Adipose tissue (tissue), 3 donors: Measurements from ENCODE around the gene PEAK3. TPM values are rescaled to one million over a fixed set of nuclear protein-coding genes. Genes with fewer than 3 reads are reported as not detected.

ENCODE experiments used
- H3K27ac ChIP-seq: one replicate; pipeline ENCODE4 v1.5.1; 2013; ENCODE audit warnings: low read depth, low read length
- WGBS, 3 donors: extraction: QIAGEN DNeasy Blood & Tissue Kit; methylation state at CpG; one replicate each; pipeline ENCODE4 v1.1.7; 2013; 5-methylcytosine and 5-hydroxymethylcytosine counted together
- polyA plus RNA-seq, 3 donors: library from polyadenylated mRNA; stranded (reverse); fragments of 200-250 nt; gene quantifications; one replicate each; pipeline ENCODE4 v1.2.3, GENCODE V29; 2013
- donor health status: healthy with polysubstance abuse.
- donor health status: Bipolar disorder and iron deficiency.
- donor health status: healthy.

The PEAK3 gene
- polyA plus RNA-seq, 3 donors, result 0.10 to 0.48 (median 0.45) TPM

DNA sequence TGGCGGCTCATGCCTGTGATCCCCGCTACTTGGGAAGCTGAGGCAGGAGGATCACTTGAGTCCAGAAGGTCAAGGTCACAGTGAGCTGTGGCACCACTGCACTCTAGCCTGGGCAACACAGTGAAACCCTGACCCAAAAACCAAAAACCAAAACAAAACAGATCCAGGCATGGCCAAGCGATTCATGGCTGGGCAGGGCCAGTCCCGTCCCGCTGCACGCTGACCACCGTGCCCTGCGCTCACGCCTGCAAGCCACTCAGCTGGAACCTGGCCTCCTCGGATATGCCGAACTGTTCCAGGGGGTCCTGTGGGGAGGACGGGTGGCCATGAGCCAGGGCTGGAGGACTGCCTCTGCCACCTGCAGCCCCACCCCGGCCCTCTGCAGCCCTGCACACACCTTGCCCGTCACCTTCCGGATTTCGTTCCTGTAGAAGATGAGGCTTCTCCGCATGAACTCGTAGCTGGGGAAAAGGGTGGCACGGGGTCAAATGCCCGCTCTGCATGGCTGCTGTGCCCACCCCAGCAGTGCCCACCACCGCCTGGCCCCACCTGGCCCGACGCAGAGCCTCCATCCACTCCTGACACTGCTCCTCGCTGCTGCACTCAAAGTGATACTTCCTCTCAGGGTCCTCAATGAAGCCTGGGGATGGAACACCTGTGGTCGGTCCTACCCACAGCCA lies 48.2 kb downstream of the PEAK3 start:
- WGBS, 3 donors, result 86 to 91% (median 87%) methylated on average over 25 of the region's 25 CpGs
- no peak overlapping the region for H3K27ac ChIP-seq

DNA sequence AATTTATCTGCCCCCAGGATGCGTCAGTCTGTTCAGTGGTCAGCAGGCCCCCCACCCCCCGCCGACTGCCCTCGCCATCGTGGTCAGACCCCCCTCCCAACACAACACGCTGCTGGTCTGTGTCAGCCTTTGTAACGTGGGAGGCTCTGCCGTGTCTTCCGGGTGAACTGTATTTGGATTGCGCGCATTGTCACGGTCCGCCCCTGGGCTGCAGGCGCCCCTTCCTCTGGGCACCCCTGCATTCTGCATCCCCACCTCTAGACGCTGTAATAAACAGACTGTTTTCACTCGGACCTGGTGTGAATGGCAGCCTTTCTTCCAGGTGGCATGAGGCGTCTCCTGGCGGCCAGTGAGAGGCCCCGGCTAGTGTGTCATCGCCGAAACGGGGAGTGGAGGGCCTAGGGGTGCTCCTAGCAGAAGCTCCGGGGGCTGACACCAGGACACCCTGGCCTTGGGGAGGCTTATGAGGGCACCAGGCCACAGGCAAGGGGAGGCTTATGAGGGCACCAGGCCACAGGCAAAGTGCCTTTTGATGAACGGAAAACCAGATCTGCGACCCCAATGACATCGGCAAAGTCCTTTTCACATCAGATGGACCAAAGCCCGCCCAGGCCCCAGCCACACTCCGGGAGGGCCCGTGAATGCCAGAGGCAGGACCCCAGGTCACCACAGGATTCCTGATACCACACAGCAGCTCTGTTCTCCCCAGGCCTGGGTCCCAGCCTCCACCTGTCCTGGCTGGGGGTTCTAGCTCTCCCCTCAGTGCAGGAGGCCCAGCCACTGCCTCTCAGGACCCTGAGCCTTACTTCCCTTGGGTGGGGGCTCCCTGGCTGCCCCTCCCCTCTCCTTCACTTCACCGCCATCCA lies 49.5 kb downstream of the PEAK3 start:
- no peak overlapping the region for H3K27ac ChIP-seq

DNA sequence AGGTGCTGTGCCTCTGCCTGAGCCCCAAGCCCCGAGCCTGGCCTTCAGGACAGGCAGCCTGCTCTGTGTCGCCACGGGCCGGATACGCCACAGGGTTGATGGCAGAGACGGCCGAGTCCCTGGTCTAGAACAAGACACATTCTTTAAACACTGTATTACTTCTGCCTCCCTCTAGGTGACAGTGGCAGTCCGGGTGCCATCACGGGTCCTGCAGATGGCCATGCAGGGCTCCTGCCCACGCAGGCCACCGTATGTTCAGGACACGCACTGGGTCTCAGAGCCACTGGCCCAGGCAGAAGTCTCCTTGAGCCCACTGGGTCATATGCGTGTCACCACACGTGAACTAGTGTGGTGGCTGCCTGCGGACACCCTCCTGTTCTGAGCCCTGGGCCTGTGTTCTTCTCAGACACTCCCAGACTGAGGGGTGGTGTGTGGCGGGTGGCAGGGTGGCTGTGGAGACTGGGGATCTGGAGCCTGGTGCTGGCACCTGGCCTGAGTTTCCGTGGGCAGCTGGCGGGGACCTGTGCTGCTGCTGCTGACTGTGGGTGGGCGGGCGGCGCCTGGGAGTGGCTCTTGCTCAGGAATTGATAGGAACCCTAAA lies 50.3 kb downstream of the PEAK3 start:
- no peak overlapping the region for H3K27ac ChIP-seq
- 78 to 83% (median 81%) methylated on average over 20 to 21 of the region's 21 CpGs for WGBS, 3 donors

More for the DNA sequence above, 49.5 kb downstream of the PEAK3 start:
- WGBS, 3 donors, result 79 to 83% (median 79%) methylated on average over 30 of the region's 30 CpGs

DNA sequence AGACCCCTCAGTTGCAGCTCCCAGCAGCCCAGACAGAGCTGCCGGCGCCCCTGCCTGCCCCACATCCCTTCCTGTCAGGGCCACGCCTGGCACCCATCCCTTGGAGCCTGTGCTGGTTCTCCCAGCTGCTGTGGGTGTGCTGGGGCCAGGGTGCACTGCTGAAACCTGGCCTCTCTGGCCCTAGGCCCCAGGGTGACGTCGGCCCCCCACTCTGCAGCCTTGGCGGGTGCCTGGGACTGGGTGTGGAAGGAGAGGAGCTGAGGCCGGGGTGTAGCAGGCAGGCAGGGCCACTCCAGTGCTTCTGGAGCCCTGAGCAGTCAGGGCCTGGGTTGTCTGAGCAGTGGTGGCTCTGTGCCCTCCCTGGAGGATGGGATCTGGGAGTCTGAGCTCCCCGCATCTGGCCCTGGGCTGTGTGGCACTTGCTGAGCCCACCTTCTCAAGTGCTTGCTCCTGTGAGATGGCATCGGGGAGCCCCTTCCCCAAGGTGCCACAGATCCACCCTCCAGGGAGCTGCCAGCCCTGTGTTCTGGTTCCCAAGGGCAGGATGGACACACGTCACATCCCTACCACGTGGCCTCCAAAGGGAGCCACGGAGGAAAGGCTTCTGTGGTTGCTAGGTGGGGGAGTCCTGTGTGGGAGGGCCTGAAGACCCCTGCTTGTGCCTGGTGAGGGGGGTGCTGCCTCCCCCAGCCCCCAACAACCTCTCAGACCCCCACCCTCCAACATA lies 51.0 kb downstream of the PEAK3 start:
- H3K27ac ChIP-seq, result no peak overlapping the region
- WGBS, 3 donors, result 70 to 81% (median 77%) methylated on average over 11 to 12 of the region's 12 CpGs

DNA sequence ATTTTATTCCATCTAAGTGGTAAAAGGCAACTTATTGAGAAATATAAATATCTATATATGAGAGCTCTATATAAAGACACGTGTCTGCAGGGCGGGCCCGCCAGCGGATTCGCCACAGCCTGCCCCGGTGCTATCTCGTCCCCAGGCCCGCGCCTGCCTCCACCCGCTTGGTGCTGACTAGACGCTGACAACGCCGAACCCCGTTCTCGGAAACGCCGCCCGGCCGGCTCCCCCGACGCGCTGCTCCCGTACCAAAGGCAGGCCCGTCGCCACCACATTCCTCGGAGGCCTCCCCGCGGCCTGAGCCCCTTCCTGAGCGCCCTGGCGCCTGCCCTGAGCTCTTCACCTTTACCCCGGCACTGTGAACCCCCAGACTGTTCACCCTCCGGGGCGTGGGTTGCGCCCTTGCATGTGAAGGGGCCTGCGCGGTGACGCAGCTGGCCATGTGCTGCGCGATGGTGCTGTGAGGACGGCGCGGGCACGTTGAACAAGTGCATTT lies 51.9 kb downstream of the PEAK3 start:
- WGBS, 3 donors, result 92 to 93% (median 93%) methylated on average over 43 of the region's 43 CpGs
- no peak overlapping the region for H3K27ac ChIP-seq

DNA sequence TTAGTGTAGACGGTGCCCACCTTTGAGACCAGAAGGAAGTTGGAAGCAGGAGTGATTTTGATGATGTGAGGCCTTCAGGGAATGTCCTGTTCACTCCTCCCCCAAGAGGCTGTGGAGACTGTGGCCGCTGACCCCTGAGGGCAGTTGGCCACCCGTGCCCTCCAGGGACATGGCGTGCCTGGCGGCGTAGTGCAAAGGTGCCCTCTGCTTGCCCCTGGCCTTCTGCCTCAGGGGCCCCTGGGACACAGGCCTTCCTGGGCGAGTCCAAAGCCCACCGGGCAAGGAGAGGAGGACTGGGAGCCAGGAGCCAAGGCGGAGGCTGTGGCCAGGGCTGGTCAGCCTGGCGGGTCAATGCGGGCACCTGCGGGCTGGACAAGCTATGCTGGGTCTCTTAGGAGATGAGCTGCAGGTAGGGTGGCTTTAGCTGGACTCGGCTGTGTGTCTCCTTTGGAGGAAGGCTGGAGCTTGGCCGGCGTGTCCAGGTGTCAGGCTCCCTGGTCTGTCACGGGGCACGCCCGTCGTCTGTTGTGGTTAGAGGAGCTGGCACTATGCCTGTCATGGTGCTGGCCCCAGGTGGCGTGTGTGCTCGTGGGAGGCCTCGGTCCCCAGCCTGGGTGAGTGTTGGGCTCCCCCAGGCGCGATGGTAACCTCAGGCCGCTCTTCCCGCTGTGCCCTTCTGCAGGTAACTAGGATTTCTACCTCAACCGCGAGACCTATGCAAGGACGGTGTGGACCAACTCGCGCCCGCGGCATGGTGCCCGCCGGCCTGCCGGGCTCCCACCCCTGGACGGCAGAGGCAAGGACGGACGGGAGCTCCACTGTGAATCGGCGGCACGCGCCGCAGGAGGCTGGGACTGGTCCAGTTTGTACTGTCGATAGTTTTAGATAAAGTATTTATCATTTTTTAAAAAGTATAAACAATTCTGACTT lies 52.6 kb downstream of the PEAK3 start:
- no peak overlapping the region for H3K27ac ChIP-seq
- 88 to 91% (median 90%) methylated on average over 45 of the region's 45 CpGs for WGBS, 3 donors

DNA sequence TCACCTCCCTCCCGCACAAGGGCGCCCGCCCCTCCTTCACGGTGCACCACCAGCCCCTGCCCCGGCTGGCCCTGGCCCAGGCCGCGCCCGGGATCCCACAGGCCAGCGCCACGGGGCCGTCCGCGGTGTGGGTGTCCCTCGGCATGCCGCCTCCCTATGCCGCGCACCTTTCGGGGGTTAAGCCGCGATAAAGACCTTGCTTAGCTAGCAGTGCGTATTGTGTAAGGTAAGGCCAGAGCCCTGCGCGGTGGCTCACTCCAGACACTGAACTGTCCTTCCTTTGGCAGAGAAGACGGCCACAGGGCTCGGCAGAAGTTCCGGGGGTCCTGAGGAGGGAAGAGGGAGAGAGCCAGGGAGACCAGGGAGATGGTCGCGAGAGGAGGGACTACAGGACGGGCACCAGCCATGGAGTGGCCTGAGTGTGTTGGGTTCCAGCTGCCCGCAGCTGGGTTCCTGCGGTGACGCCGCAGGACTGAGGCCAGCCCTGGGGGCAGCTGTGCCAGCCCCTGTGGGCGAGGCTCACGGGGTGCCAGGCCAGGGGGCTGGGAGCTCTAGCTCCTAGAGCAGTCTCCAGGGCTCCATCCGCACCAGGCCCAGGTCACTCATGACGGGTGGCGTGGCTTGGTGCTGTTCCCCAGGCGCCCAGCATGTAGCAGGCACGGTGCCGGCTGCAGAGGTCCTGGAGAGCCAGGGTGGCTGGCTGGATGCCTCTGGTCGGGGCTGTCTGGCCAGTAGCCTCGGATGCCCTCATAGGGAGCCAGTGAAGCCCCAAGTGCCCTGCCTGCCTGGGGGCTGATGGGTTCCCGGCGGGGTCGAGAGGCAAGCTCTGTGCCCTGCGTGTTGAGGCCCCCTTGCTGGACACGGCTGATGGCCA lies 53.6 kb downstream of the PEAK3 start:
- WGBS, 3 donors, result 90 to 93% (median 91%) methylated on average over 47 to 48 of the region's 48 CpGs
- H3K27ac ChIP-seq, result no peak overlapping the region

DNA sequence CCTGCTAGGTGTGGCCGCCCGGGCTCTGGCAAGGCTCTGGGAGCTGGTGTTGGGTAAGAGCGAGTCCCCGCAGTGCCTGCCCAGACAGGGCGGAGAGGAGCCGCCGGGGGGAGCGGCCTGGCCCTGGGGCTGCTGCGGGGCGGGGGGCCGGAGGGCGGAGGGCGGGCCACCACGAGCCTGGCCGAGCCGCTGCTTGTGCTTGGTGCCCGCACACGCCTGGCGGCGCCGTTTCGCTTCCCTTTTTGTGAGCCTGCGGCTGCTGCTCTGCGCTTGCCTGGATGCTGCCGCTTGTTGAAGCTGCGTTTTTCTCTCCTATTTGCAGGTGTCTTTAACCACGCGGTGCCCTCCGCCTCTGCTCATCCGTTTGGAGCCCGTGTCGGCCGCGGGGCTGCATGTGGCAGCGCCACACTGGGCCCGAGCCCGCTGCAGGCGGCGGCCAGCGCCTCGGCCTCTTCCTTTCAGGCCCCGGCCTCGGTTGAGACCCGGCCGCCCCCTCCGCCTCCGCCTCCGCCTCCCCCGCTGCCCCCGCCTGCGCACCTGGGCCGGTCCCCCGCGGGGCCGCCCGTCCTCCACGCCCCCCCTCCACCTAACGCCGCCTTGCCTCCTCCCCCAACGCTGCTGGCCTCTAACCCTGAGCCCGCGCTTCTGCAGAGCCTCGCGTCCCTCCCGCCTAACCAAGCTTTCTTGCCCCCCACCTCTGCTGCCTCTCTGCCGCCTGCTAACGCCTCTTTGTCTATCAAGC lies 54.4 kb downstream of the PEAK3 start:
- H3K27ac ChIP-seq, result no peak overlapping the region
- 89 to 90% (median 89%) methylated on average over 39 to 67 of the region's 67 CpGs for WGBS, 3 donors

DNA sequence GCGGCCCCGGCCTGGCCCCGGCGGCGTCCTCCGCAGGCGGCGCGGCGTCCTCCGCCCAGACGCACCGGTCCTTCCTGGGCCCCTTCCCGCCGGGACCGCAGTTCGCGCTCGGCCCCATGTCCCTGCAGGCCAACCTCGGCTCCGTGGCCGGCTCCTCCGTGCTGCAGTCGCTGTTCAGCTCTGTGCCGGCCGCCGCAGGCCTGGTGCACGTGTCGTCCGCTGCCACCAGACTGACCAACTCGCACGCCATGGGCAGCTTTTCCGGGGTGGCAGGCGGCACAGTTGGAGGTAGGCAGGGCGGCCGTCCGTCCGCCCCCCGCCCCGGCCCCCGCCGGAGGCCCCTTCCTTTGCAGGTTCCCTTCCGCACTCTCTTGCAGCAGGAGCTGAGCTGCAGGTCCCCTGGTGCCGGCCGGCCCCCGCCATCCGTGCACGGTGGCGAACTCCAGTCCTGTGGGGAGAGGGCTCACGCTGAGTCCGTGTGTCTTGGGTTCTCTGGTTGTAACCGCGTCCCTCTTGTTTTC lies 55.1 kb downstream of the PEAK3 start:
- no peak overlapping the region for H3K27ac ChIP-seq
- WGBS, 3 donors, result 94 to 98% (median 96%) methylated on average over 45 to 53 of the region's 53 CpGs

DNA sequence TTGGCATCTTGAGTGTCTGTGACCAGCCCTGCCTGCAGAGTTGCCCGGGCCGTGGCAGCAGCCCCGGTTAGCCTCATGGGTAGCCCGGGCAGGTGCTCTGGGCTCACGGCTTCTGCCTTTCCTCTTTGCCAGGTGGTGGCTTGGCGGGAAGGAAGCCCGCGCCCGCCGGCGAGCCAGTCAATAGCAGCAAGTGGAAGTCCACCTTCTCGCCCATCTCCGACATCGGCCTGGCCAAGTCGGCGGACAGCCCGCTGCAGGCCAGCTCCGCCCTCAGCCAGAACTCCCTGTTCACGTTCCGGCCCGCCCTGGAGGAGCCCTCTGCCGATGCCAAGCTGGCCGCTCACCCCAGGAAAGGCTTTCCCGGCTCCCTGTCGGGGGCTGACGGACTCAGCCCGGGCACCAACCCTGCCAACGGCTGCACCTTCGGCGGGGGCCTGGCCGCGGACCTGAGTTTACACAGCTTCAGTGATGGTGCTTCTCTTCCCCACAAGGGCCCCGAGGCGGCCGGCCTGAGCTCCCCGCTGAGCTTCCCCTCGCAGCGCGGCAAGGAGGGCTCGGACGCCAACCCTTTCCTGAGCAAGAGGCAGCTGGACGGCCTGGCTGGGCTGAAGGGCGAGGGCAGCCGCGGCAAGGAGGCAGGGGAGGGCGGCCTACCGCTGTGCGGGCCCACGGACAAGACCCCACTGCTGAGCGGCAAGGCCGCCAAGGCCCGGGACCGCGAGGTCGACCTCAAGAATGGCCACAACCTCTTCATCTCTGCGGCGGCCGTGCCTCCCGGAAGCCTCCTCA lies 55.7 kb downstream of the PEAK3 start:
- no peak overlapping the region for H3K27ac ChIP-seq
- 94 to 97% (median 96%) methylated on average over 54 to 59 of the region's 59 CpGs for WGBS, 3 donors

DNA sequence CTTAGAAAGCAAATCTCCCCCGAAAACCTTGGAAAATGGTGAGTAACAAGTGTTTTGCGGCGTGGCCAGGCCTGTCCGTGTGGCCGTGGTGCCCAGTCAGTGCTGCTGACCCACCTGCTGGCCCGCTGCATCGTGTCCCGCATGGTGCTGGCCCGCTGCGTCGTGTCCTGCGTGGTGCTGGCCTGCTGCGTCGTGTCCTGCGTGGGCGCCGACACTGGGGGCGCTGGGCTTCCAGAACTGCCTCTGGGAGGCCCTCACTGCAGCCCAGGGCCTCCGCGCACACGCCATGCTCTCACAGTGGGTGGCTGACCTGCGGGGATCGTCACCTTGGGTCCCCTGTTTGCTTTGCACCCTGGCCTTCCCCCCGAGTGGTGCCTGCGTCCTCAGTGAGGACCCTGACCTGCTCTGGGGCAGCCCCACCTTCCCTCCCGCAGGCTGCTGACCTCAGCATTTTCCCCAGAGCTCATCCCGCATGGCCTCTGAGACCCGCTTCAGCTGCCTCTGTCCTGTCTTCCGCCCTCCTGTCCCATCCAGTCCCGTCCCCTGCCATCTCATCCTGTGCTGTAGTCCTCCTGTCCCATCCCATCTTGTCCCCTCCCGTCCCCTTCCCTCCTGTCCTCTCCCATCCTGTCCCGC lies 56.4 kb downstream of the PEAK3 start:
- H3K27ac ChIP-seq, result no peak overlapping the region
- WGBS, 3 donors, result 92 to 97% (median 96%) methylated on average over 32 of the region's 32 CpGs

DNA sequence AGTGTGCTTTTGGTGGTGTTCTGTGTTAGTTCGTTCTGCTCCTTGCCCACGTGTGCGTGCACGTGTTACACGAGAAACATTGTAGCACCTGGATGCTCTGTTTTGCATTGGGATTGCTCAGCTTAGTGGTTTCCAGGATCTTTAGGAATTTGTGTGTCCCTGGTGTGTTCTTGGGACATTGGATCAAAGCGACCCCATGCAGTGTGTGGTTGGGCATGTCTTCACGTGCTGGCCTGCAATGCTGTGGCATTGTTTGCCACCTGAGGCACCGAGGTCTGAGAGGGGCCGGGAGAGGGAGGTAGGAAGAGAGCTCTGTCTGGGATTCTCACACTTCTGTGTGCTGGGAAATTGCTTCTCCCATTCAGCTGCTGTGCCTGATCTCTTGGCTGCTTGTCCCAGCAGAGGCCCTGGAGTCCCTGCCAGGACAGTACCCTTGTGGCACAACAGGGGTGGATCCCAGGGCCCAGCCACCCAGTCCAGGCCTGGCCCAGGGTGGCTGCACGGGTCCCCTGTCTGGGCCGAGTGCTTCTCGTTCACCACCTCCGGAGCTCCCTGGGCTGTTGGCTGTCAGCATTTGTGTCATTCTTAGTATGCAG lies 57.1 kb downstream of the PEAK3 start:
- WGBS, 3 donors, result 49 to 85% (median 82%) methylated on average over 13 of the region's 13 CpGs
- H3K27ac ChIP-seq, result no peak overlapping the region
